ENCODE measurements around the gene BRF1.

DNA sequence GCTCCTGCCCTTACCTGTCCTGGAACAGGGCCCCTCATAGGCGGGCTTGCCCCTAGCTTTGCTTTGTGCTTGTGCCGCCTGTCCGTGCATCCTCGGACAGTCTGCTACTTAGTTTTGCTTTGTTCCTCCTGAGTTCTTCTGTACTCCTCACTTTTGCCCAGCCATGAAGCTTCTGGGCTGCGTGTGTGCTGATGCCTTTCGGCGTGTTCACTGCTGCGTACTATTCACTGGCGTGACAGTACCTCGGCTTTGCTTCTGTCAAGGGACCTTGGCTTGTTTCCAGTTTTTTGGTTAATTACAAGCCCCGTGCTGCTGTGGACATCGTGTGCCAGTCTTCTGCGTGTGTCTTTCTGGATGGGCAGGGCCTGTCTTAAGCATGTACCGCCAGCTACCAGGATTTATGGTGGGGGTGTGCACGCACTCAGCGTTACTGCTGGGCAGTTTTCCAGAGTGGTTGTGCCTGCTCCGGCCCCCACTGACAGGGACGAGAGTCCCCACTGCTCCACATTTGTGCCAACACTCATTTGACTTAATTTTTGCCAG is 16.2 kb upstream of the BRF1 start:
- TF ChIP-seq, protein P1, sequence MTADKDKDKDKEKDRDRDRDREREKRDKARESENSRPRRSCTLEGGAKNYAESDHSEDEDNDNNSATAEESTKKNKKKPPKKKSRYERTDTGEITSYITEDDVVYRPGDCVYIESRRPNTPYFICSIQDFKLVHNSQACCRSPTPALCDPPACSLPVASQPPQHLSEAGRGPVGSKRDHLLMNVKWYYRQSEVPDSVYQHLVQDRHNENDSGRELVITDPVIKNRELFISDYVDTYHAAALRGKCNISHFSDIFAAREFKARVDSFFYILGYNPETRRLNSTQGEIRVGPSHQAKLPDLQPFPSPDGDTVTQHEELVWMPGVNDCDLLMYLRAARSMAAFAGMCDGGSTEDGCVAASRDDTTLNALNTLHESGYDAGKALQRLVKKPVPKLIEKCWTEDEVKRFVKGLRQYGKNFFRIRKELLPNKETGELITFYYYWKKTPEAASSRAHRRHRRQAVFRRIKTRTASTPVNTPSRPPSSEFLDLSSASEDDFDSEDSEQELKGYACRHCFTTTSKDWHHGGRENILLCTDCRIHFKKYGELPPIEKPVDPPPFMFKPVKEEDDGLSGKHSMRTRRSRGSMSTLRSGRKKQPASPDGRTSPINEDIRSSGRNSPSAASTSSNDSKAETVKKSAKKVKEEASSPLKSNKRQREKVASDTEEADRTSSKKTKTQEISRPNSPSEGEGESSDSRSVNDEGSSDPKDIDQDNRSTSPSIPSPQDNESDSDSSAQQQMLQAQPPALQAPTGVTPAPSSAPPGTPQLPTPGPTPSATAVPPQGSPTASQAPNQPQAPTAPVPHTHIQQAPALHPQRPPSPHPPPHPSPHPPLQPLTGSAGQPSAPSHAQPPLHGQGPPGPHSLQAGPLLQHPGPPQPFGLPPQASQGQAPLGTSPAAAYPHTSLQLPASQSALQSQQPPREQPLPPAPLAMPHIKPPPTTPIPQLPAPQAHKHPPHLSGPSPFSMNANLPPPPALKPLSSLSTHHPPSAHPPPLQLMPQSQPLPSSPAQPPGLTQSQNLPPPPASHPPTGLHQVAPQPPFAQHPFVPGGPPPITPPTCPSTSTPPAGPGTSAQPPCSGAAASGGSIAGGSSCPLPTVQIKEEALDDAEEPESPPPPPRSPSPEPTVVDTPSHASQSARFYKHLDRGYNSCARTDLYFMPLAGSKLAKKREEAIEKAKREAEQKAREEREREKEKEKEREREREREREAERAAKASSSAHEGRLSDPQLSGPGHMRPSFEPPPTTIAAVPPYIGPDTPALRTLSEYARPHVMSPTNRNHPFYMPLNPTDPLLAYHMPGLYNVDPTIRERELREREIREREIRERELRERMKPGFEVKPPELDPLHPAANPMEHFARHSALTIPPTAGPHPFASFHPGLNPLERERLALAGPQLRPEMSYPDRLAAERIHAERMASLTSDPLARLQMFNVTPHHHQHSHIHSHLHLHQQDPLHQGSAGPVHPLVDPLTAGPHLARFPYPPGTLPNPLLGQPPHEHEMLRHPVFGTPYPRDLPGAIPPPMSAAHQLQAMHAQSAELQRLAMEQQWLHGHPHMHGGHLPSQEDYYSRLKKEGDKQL (CRISPR knock-in tag; IDR thresholded peaks at IDR 0.05; ENCODE audit: low read depth) = no peak
- TF ChIP-seq, protein P2, sequence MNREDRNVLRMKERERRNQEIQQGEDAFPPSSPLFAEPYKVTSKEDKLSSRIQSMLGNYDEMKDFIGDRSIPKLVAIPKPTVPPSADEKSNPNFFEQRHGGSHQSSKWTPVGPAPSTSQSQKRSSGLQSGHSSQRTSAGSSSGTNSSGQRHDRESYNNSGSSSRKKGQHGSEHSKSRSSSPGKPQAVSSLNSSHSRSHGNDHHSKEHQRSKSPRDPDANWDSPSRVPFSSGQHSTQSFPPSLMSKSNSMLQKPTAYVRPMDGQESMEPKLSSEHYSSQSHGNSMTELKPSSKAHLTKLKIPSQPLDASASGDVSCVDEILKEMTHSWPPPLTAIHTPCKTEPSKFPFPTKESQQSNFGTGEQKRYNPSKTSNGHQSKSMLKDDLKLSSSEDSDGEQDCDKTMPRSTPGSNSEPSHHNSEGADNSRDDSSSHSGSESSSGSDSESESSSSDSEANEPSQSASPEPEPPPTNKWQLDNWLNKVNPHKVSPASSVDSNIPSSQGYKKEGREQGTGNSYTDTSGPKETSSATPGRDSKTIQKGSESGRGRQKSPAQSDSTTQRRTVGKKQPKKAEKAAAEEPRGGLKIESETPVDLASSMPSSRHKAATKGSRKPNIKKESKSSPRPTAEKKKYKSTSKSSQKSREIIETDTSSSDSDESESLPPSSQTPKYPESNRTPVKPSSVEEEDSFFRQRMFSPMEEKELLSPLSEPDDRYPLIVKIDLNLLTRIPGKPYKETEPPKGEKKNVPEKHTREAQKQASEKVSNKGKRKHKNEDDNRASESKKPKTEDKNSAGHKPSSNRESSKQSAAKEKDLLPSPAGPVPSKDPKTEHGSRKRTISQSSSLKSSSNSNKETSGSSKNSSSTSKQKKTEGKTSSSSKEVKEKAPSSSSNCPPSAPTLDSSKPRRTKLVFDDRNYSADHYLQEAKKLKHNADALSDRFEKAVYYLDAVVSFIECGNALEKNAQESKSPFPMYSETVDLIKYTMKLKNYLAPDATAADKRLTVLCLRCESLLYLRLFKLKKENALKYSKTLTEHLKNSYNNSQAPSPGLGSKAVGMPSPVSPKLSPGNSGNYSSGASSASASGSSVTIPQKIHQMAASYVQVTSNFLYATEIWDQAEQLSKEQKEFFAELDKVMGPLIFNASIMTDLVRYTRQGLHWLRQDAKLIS (CRISPR knock-in tag; IDR thresholded peaks at IDR 0.05) = no peak
- TF ChIP-seq ZNF781 (CRISPR knock-in tag; IDR thresholded peaks at IDR 0.05; ENCODE audit: borderline replicate concordance, not compliant biosample characterization) (no peak), KDM1A (CRISPR knock-in tag; IDR thresholded peaks at IDR 0.05) (no peak), NFE2L1 (CRISPR knock-in tag; IDR thresholded peaks at IDR 0.05; ENCODE audit: borderline replicate concordance) (no peak), ZFX (CRISPR knock-in tag; IDR thresholded peaks at IDR 0.05; ENCODE audit: low read depth) (no peak), ELF4 (CRISPR knock-in tag; IDR thresholded peaks at IDR 0.05; ENCODE audit: borderline replicate concordance) (no peak), ZBTB7A (CRISPR knock-in tag; IDR thresholded peaks at IDR 0.05) (no peak), ZNF24 (IDR thresholded peaks at IDR 0.05) (no peak), POLR2A (IDR thresholded peaks at IDR 0.05; ENCODE audit: insufficient read depth in 1 of 2, low read depth in 2 of 2, low read length in 2 of 2) (no peak), POLR2AphosphoS5 (IDR thresholded peaks at IDR 0.05; ENCODE audit: low read depth, low read length) (no peak)
- TF ChIP-seq, protein P3, sequence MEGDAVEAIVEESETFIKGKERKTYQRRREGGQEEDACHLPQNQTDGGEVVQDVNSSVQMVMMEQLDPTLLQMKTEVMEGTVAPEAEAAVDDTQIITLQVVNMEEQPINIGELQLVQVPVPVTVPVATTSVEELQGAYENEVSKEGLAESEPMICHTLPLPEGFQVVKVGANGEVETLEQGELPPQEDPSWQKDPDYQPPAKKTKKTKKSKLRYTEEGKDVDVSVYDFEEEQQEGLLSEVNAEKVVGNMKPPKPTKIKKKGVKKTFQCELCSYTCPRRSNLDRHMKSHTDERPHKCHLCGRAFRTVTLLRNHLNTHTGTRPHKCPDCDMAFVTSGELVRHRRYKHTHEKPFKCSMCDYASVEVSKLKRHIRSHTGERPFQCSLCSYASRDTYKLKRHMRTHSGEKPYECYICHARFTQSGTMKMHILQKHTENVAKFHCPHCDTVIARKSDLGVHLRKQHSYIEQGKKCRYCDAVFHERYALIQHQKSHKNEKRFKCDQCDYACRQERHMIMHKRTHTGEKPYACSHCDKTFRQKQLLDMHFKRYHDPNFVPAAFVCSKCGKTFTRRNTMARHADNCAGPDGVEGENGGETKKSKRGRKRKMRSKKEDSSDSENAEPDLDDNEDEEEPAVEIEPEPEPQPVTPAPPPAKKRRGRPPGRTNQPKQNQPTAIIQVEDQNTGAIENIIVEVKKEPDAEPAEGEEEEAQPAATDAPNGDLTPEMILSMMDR (CRISPR knock-in tag; IDR thresholded peaks at IDR 0.05) = no peak
- TF ChIP-seq, protein P4, sequence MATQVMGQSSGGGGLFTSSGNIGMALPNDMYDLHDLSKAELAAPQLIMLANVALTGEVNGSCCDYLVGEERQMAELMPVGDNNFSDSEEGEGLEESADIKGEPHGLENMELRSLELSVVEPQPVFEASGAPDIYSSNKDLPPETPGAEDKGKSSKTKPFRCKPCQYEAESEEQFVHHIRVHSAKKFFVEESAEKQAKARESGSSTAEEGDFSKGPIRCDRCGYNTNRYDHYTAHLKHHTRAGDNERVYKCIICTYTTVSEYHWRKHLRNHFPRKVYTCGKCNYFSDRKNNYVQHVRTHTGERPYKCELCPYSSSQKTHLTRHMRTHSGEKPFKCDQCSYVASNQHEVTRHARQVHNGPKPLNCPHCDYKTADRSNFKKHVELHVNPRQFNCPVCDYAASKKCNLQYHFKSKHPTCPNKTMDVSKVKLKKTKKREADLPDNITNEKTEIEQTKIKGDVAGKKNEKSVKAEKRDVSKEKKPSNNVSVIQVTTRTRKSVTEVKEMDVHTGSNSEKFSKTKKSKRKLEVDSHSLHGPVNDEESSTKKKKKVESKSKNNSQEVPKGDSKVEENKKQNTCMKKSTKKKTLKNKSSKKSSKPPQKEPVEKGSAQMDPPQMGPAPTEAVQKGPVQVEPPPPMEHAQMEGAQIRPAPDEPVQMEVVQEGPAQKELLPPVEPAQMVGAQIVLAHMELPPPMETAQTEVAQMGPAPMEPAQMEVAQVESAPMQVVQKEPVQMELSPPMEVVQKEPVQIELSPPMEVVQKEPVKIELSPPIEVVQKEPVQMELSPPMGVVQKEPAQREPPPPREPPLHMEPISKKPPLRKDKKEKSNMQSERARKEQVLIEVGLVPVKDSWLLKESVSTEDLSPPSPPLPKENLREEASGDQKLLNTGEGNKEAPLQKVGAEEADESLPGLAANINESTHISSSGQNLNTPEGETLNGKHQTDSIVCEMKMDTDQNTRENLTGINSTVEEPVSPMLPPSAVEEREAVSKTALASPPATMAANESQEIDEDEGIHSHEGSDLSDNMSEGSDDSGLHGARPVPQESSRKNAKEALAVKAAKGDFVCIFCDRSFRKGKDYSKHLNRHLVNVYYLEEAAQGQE (IDR thresholded peaks at IDR 0.05; ENCODE audit: borderline replicate concordance in 1 of 2, low read depth in 1 of 2, low read length in 2 of 2) = no peak

Measured in HepG2 (cell line).